Activated CD4-positive, alpha-beta T cell treated with anti-CD3 and anti-CD28 coated beads, Interleukin-2, amount 50 U/mL, for 16 hours (primary cell): ENCODE measurements around the gene ASS1.
A peak's percentile ranks its signal among the peaks of the same experiment; 100 is the strongest.
"Not testable (repeated sequence)": the region's sequence is repeated elsewhere in the genome, so short reads cannot be mapped to it uniquely, and the experiment has no call there.

Experiments used
- DNase-seq: peaks from one replicate; pipeline ENCODE4 v3.0.0-alpha.2; 2020

The ASS1 gene

DNA sequence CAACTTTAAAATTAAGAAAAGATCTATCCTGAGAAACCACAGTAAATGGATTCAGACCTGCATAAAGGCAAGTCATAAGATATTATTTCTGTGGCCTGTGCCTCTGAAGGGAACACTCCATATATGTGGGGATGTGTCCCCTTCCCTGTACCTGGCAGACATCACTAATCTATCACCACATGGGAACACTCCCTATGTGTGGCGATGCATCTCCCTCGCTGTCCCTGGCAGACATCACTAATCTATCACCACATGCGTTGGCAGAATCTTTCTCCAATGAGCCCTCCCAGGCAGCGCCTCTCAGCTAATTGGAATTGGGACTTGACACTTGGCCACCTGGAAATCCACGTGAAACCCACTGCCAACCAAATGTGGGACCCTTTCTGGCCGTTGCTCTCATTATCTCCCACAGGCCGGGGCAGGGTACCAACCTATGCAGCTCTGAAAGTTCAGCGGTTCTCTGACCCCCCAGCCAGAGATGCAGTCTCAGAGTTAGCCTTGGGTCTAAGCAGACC, 25.2 kb upstream of the ASS1 start:
- DNase-seq: no peak

DNA sequence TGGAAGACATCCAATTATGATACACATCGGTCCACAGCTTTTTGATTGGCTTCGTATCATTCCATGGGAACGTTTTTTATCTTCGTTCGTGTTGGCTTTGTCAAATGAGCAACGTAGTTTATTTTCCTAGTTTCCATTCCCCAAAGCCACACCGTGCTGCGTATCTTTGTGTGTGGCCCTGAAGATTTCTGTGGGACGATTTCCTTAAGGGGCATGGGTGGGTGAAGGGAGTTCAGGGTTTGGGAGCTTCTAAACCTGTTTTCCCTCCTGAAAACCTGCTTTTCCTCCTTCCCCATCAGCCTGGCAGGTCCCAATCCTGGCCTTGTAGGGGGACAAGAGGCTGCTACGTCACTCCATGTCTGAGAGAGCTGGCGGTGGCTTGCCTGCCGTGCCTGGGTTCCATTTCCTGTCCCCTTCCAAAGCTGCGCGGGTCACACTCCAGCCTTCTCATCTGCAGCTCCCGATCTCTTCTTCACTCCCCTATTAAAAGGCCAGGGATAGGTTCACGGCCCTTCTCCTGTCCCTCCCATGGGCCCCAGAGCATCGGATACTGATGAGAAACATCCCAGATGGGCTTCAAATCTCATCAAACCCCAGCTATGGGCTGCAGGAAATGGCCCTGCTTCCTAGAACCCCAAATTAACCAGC, 23.5 kb upstream of the ASS1 start:
- no peak for DNase-seq

DNA sequence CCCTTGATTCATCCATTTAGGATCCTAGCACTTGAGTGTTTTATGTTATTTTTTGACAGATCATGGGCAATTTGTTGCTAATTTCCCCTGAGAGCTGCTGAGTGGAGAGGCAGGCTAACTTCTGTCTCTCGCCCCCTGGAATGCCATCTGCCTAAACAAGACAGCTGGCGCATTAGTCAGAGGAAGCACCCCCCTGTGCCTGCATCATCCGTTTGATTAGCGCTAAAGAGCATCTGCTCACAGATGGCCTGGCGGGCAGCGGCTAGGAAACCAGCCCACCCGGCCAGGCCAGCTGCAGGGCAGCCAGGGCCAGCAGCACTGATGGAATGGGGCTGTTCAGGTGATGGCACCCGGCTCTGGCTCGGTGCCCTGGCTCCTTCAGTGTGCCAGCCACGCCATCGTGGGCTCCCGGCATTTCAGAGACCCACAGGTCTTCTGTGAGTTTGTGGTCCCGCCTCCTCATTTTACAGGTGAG, 22.9 kb upstream of the ASS1 start:
- no peak for DNase-seq

GRCh38 chr9:130422546-130422945, 22.2 kb upstream of the ASS1 start:
- no peak for DNase-seq

DNA sequence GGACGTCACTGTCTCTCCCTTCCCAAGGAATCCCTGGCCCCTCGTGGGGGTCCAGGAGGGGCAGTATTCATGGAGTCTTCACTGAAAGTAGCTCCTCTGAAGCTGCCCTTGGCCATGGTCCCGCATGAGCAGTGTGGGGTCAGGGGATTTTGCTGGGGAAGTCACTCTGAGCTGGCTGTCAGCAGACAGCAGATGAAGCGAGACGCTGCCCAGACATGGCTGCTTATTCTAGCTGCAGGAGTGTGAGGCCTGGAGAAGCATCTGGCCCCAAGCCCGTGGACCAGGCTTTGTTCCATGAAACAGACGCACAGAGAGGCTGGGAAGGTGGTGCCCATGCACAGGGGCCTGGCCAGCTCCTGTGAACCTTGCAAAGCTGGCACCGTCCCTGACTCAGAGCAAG, 21.5 kb upstream of the ASS1 start:
- DNase-seq: no peak

GRCh38 chr9:130424595-130425454, 19.9 kb upstream of the ASS1 start:
- no peak for DNase-seq

- DNase-seq: no peak
These were observed 18.9 kb upstream of the ASS1 start for GRCh38 chr9:130425741-130426466.

DNA sequence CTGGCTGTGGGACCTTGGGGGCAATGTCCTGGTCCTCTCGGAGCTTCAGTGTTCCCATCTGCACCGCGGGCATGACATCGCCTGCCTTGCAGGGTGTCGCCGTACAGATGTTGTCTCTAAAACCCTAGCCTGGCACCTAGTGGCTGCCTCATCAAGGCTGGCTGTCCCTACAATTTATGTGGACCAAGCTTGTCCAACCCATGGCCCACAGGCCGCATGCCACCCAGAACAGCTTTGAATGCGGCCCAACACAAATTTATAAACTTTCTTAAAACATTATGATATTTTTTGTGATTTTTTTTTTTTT, 18.3 kb upstream of the ASS1 start:
- DNase-seq: no peak

DNA sequence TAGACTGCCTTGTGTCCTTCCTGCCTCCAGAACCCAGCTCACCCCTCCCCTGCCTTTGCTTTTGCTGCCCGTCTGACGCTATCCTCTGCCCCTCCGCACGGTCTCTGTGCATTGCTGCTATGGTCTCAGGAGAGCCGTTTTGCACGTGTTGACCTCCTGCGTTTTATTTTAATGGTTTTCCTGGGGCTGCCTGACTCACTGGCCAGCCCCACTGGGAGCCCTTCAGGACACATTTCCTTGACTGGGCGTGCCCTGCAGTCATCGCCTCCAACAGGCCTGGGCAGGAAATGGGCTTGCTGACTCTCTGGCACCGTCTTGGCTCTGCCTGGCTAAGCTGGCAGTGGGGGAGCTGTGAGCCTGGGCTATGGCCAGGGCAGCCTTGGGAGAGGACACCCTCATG, 17.9 kb upstream of the ASS1 start:
- DNase-seq: no peak

DNA sequence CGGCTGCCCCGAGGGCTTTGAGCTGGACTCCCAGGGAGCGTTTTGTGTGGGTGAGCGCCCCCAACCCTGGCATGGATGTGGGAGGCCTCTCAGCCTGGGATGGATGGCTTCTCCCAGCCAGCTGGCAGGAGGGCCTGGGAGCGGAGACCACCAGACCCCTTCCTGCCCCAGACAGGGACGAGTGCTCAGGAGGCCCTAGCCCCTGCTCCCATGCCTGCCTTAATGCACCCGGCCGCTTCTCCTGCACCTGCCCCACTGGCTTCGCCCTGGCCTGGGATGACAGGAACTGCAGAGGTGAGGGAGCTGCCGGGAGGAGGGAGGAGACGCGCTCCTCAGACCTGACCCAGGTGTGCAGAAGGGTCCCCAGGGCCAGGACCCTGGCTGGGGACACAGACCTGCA, 17.4 kb upstream of the ASS1 start:
- no peak for DNase-seq

GRCh38 chr9:130428086-130428665, 16.6 kb upstream of the ASS1 start:
- DNase-seq: no peak

DNA sequence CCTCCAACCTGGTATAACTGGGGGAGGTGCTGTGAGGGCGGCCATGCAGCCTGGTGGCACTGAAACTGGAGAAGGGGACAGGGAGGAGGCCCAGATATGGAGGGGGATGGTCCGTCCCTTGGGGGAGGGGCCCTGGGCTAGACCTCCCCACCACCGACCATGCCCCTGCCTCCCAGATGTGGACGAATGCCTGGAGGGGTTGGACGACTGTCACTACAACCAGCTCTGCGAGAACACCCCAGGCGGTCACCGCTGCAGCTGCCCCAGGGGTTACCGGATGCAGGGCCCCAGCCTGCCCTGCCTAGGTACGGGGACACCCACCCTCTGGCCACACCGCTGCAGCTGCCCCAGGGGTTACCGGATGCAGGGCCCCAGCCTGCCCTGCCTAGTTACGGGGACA, 15.4 kb upstream of the ASS1 start:
- no peak for DNase-seq

GRCh38 chr9:130429831-130430230, 14.9 kb upstream of the ASS1 start:
- DNase-seq: no peak

DNA sequence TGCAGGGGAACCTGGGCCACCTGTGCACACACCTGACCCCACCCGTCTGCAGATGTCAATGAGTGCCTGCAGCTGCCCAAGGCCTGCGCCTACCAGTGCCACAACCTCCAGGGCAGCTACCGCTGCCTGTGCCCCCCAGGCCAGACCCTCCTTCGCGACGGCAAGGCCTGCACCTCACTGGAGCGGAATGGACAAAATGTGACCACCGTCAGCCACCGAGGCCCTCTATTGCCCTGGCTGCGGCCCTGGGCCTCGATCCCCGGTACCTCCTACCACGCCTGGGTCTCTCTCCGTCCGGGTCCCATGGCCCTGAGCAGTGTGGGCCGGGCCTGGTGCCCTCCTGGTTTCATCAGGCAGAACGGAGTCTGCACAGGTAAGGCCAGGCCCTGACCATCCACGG, 14.5 kb upstream of the ASS1 start:
- DNase-seq: no peak

DNA sequence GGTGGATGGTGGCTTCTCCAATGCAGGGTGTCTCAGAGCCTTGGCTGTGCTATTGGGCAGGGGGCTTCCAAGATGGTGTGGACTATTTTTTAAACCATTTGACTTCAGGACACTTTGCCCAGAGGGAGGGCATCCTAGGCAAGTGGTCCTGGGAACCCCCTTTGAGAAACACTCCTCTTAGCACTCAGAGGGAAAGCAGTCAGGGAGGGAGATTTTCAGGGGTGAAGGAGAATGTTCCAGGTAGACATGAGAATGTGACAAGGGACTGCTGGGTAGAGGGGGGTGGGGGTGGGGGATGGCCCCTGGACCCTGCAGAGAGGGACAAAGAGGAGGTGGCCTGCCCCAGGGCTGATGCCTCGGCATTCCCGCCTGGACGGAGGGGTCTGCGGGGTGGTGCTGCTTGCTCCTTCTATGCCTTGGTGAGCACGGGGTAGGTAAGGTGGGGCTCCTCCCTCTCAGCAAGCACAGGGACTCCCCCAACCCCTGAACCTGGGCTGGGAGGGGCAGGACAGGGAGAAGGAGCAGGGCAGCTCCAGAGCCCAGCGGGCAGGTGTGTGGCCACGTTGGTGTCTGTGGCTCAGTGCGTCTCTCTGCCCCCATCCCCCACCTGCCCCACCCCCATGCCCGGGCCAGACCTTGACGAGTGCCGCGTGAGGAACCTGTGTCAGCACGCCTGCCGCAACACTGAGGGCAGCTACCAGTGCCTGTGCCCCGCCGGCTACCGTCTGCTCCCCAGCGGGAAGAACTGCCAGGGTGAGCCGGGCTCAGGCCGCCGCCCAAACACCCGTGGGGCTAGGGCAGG, 13.8 kb upstream of the ASS1 start:
- DNase-seq: no peak

DNA sequence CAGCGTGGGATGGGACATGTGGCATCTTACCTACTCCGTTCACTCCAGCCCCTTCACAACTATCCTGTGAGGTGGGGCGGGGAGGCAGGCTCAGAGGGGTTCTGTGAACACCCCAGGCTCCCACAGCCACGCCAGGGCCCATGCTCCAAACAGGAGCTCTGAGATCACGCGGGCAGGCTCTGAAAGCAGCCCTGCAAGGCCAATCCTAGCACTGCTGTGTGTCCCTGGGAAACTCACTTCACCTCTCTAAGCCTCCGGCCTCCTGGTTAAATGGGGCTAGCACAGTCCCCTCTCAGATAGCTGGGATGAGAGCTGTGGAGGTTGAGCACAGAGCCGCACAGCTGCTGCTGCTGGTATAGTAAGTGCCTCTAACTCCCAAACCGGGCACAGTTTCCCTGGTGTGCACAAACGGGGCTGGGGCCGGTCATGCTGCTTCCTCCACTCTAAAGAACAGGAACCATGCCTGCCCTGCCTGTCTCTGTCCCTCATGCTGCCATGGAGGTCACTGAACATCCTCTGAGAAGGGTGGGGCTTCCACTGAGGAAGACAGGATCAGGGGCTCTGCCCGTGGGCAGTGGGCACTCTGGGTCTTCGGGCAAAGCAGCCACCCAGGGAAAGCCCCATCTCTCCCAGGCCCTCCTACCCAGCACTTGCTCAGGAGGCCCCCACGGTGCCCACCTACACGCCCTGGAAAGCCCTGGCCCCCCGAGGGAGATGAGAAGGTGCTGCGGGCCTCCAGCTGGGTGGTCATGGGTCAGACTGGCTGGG, 13.0 kb upstream of the ASS1 start:
- no peak for DNase-seq

DNA sequence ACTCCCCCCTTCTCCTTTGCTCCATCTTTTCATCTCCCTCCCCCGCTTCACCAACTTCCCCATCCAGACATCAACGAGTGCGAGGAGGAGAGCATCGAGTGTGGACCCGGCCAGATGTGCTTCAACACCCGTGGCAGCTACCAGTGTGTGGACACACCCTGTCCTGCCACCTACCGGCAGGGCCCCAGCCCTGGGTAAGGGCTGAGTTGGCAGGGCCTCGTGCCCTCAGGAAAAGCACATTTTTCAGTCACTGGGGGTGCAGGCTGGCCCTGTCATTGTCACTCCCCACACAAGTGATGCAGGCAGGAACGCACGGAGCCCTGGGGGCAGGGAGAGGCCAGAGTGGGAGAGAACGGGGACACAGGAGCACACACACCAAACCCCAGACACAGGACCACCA, 12.4 kb upstream of the ASS1 start:
- no peak for DNase-seq

GRCh38 chr9:130432796-130433167, 12.0 kb upstream of the ASS1 start:
- no peak for DNase-seq

DNA sequence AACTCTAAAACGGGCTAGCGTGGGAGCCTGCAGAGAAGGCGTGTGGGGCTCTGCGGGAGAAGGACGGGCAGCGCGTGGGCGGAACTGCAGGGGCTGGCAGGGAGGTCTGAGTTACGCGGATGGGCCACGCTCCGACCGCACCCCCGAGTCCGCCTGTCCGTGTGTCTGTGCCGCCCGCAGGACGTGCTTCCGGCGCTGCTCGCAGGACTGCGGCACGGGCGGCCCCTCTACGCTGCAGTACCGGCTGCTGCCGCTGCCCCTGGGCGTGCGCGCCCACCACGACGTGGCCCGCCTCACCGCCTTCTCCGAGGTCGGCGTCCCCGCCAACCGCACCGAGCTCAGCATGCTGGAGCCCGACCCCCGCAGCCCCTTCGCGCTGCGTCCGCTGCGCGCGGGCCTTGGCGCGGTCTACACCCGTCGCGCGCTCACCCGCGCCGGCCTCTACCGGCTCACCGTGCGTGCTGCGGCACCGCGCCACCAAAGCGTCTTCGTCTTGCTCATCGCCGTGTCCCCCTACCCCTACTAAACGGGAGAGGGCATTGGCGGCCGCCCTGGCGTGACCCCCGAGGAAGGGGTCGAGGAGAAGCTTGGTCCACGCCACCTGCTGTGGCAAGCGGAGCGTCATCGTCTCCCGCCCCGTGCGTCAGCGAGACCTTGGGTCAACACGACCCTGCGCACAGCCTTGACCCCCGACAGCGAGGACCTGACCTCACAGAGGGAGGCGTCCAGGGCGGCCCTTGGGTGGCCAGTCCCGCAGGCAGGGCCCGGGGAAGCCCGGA, 11.4 kb upstream of the ASS1 start:
- peak; percentile 41 for DNase-seq

- DNase-seq: no peak
These were observed 10.9 kb upstream of the ASS1 start for GRCh38 chr9:130433947-130434262.

DNA sequence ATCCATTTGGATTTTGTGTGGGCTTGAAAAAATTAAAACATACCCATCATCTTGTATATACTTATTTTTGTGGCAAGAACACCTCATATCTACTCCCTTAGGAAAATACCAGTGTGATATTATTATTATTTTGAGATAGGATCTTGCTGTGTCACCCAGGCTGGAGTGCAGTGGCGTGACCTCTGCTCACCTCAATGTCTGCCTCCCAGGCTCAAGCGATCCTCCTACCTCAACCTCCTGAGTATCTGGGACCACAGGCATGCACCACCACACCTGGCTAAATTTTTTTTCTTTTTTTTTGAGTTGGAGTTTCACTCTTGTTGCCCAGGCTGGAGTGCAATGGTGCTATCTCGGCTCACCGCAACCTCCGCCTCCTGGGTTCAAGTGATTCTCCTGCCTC, 10.1 kb upstream of the ASS1 start:
- DNase-seq: not testable (repeated sequence)
